ENCODE results near the gene SLC49A3.

Gene SLC49A3

DNA sequence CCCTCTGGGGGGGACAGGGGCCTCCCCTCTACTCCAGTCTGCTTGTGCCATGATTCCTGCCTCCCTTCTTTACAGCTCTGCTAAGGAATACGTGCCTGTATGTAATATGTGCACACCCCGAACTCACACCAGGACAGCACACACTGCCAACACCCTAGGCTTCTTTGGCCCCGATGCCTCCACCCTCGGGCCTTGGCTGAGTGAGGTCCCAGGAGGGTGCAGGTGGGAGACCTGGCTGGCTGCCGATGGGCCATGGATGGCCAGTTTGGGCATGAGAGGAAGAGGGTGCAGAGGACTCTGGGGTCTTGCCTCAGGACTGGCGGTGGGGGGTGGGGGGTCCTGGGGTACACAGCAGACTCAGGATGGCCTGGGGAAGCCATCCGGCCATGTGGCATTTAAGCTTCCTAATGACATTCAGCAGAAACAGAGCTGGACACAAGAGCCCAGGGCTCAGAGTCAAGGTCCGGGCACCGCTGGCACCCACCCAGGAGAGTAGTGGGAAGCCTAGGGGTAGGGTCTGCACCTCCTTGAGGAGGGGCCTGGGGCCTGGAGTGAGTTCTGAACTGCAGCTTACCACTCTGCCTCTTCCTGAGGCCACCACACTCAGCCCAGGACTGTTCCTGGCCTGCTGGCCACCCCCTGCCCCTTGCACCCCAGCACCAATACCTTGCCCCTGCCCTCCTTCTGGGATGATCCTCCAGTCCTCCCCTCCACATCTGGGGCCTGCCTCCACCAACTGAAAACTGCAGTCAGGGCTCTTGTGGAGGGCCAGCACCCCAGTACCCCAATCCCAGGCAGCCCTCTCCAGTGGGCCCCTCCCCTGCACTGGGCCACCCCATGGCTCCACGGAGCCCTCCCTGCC, 14.6 kb upstream of the SLC49A3 start:
- TF ChIP-seq, protein P1, sequence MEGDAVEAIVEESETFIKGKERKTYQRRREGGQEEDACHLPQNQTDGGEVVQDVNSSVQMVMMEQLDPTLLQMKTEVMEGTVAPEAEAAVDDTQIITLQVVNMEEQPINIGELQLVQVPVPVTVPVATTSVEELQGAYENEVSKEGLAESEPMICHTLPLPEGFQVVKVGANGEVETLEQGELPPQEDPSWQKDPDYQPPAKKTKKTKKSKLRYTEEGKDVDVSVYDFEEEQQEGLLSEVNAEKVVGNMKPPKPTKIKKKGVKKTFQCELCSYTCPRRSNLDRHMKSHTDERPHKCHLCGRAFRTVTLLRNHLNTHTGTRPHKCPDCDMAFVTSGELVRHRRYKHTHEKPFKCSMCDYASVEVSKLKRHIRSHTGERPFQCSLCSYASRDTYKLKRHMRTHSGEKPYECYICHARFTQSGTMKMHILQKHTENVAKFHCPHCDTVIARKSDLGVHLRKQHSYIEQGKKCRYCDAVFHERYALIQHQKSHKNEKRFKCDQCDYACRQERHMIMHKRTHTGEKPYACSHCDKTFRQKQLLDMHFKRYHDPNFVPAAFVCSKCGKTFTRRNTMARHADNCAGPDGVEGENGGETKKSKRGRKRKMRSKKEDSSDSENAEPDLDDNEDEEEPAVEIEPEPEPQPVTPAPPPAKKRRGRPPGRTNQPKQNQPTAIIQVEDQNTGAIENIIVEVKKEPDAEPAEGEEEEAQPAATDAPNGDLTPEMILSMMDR (IDR thresholded peaks at IDR 0.05; ENCODE audit: borderline replicate concordance, extremely low read depth, low read length, poor library complexity, severe bottlenecking): no peak
- TF ChIP-seq EZH2 (IDR thresholded peaks at IDR 0.05; ENCODE audit: borderline replicate concordance, low read depth, low read length, severe bottlenecking): no peak
- no peak for ATAC-seq (ENCODE audit: insufficient read depth, low read depth)
- no peak overlapping the region for H3K4me2 ChIP-seq (ENCODE audit: insufficient read depth, low read length)
- H3K36me3 ChIP-seq (ENCODE audit: insufficient read depth, low read length): peaks cover 10% of the 10 kb centered on the region; the same call in 1 of the 2 replicates
- H3K9me3 ChIP-seq (ENCODE audit: insufficient read depth, low read length, severe bottlenecking): no peaks in the 10 kb centered on the region
- no peak overlapping the region for H3K27ac ChIP-seq (ENCODE audit: low read length)
- H3K79me2 ChIP-seq (ENCODE audit: insufficient read depth, low read length): peaks cover 27% of the 10 kb centered on the region
- no peak for DNase-seq
- no peak overlapping the region for H3K9ac ChIP-seq (ENCODE audit: low read depth, low read length)
- H3K27me3 ChIP-seq (ENCODE audit: insufficient read depth, low read length, poor library complexity): no peaks in the 10 kb centered on the region
- no peak overlapping the region for H2AFZ ChIP-seq (ENCODE audit: low read depth, low read length)
- H3K4me3 ChIP-seq (ENCODE audit: low read depth in 1 of 2, low read length in 2 of 2): no peak overlapping the region
- H4K20me1 ChIP-seq (ENCODE audit: insufficient read depth, low read length): peaks cover 13% of the 10 kb centered on the region
- peaks cover 25% of the 10 kb centered on the region for H3K4me1 ChIP-seq (ENCODE audit: insufficient read depth, low read length)

DNA sequence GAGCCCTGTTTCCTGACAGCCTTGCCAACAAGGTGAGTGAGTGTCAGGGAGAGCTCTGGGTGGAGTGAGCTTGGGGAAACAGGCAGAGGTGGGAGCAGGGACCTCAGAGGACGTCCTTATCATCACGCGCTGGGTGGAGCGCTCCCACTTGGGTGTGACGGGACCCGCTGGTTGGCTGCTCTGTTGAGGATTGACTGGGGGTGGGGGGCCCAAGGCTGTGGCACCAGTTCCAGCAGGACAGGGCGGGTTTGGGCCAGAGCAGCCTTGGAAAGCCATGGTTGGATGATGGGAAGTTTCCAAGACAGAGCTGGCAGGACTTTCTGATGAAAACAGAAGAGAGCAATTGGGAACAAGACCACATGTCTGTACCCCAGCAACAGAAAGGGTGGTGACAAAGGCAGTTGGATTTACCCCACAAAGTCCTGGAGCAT, 13.7 kb upstream of the SLC49A3 start:
- Histone ChIP-seq H3K36me3 (ENCODE audit: insufficient read depth, low read length) (peaks cover 4% of the 10 kb centered on the region; the same call in 1 of the 2 replicates), H3K9me3 (ENCODE audit: insufficient read depth, low read length, severe bottlenecking) (no peaks in the 10 kb centered on the region), H3K4me3 (ENCODE audit: low read depth in 1 of 2, low read length in 2 of 2) (no peak overlapping the region), H3K79me2 (ENCODE audit: insufficient read depth, low read length) (peaks cover 19% of the 10 kb centered on the region), H4K20me1 (ENCODE audit: insufficient read depth, low read length) (peaks cover 7% of the 10 kb centered on the region), H3K4me2 (ENCODE audit: insufficient read depth, low read length) (no peak overlapping the region), H3K27me3 (ENCODE audit: insufficient read depth, low read length, poor library complexity) (no peaks in the 10 kb centered on the region), H3K9ac (ENCODE audit: low read depth, low read length) (no peak overlapping the region), H3K4me1 (ENCODE audit: insufficient read depth, low read length) (peaks cover 18% of the 10 kb centered on the region), H3K27ac (ENCODE audit: low read length) (no peak overlapping the region), H2AFZ (ENCODE audit: low read depth, low read length) (no peak overlapping the region)
- TF ChIP-seq, protein P1 (IDR thresholded peaks at IDR 0.05; ENCODE audit: borderline replicate concordance, extremely low read depth, low read length, poor library complexity, severe bottlenecking): no peak
- TF ChIP-seq EZH2 (IDR thresholded peaks at IDR 0.05; ENCODE audit: borderline replicate concordance, low read depth, low read length, severe bottlenecking): no peak
- DNase-seq (no peak), ATAC-seq (ENCODE audit: insufficient read depth, low read depth) (no peak)

DNA sequence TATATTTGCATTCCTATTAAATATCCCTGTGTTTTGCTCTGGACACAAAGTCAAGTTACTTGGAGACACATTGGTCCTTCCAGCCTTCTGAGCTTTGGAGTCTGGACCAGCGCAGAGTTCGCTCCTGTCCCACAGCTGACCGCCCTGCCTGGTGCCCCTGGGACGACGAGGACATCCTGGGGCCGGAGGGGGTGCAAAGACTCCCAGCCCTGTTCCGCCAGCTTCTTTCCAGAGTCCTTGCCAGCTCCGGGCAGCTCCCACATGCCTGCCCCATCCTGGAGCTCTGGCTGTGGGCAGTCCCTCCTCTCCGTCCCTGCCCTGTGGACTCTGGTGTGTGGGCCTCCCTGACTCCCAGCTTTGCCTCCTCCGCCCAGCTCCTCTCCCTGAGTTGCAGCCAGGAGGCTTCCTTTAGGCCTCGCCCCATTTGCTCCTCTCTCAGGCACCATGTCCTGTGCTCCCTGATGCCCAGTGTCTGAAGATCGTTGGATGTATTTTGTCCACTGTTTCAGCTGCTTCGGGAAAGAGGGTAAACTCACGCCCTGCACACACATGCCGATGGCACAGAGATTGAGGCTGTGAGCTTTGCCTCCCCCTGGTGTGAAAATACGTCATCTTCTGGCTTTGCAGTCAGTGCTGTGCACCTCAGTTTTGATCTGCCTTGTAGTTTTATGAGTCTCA, 11.8 kb upstream of the SLC49A3 start:
- ATAC-seq (ENCODE audit: insufficient read depth, low read depth): no peak
- TF ChIP-seq EZH2 (IDR thresholded peaks at IDR 0.05; ENCODE audit: borderline replicate concordance, low read depth, low read length, severe bottlenecking): no peak
- TF ChIP-seq, protein P1 (IDR thresholded peaks at IDR 0.05; ENCODE audit: borderline replicate concordance, extremely low read depth, low read length, poor library complexity, severe bottlenecking): peak; percentile 29
- H3K9ac ChIP-seq (ENCODE audit: low read depth, low read length): no peak overlapping the region
- no peaks in the 10 kb centered on the region for H4K20me1 ChIP-seq (ENCODE audit: insufficient read depth, low read length)
- H3K4me1 ChIP-seq (ENCODE audit: insufficient read depth, low read length): peaks cover 7% of the 10 kb centered on the region
- H2AFZ ChIP-seq (ENCODE audit: low read depth, low read length): no peak overlapping the region
- no peaks in the 10 kb centered on the region for H3K9me3 ChIP-seq (ENCODE audit: insufficient read depth, low read length, severe bottlenecking)
- peaks cover under 1% of the 10 kb centered on the region for H3K79me2 ChIP-seq (ENCODE audit: insufficient read depth, low read length)
- no peaks in the 10 kb centered on the region for H3K27me3 ChIP-seq (ENCODE audit: insufficient read depth, low read length, poor library complexity)
- H3K4me3 ChIP-seq (ENCODE audit: low read depth in 1 of 2, low read length in 2 of 2): no peak overlapping the region
- H3K36me3 ChIP-seq (ENCODE audit: insufficient read depth, low read length): peaks cover under 1% of the 10 kb centered on the region; the same call in 1 of the 2 replicates
- H3K27ac ChIP-seq (ENCODE audit: low read length): no peak overlapping the region
- H3K4me2 ChIP-seq (ENCODE audit: insufficient read depth, low read length): no peak overlapping the region
- no peak for DNase-seq
